ENCODE measurements around the gene ALOX5AP. TPM values are rescaled to one million over a fixed set of nuclear protein-coding genes. Genes with fewer than 3 reads are reported as not detected.
A peak's percentile ranks its signal among the peaks of the same experiment; 100 is the strongest.

Gene ALOX5AP
- total RNA-seq, 1 donor from 2014 or later = 5.7 TPM

GRCh38 chr13:30711375-30711774 lies 24.0 kb upstream of the ALOX5AP start:
- H3K27me3 ChIP-seq = no peaks in the 10 kb centered on the region
- H3K27ac ChIP-seq = no peak overlapping the region
- no peak overlapping the region for H3K4me3 ChIP-seq
- no peaks in the 10 kb centered on the region for H3K4me1 ChIP-seq
- DNase-seq (ENCODE audit: low spot score in 2 of 2) = peak in 1 of 2 donors; percentile 11
- H3K9me3 ChIP-seq = no peaks in the 10 kb centered on the region
- TF ChIP-seq, protein P1, sequence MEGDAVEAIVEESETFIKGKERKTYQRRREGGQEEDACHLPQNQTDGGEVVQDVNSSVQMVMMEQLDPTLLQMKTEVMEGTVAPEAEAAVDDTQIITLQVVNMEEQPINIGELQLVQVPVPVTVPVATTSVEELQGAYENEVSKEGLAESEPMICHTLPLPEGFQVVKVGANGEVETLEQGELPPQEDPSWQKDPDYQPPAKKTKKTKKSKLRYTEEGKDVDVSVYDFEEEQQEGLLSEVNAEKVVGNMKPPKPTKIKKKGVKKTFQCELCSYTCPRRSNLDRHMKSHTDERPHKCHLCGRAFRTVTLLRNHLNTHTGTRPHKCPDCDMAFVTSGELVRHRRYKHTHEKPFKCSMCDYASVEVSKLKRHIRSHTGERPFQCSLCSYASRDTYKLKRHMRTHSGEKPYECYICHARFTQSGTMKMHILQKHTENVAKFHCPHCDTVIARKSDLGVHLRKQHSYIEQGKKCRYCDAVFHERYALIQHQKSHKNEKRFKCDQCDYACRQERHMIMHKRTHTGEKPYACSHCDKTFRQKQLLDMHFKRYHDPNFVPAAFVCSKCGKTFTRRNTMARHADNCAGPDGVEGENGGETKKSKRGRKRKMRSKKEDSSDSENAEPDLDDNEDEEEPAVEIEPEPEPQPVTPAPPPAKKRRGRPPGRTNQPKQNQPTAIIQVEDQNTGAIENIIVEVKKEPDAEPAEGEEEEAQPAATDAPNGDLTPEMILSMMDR (IDR thresholded peaks at IDR 0.05) = no peak
- intact Hi-C loops (cut with DNase I) = no loop called here
- H3K36me3 ChIP-seq = no peaks in the 10 kb centered on the region

- Histone ChIP-seq H3K9me3 (no peaks in the 10 kb centered on the region), H3K27me3 (no peaks in the 10 kb centered on the region), H3K4me1 (no peaks in the 10 kb centered on the region), H3K4me3 (no peak overlapping the region), H3K27ac (no peak overlapping the region), H3K36me3 (no peaks in the 10 kb centered on the region)
- TF ChIP-seq, protein P1 (IDR thresholded peaks at IDR 0.05) = no peak
- intact Hi-C loops (cut with DNase I) = no loop called here
- peak in 1 of 2 donors; percentile 4 for DNase-seq (ENCODE audit: low spot score in 2 of 2)
Measured at GRCh38 chr13:30711837-30712236, 23.5 kb upstream of the ALOX5AP start.

- Histone ChIP-seq H3K4me1 (no peaks in the 10 kb centered on the region), H3K27me3 (no peaks in the 10 kb centered on the region), H3K27ac (peak overlapping the region in 1 of 2 donors; percentile 15), H3K4me3 (no peak overlapping the region), H3K9me3 (no peaks in the 10 kb centered on the region), H3K36me3 (no peaks in the 10 kb centered on the region)
- TF ChIP-seq, protein P1 (IDR thresholded peaks at IDR 0.05) = no peak
- peak; percentile 31 to 69 for DNase-seq (ENCODE audit: low spot score in 2 of 2)
- intact Hi-C loops (cut with DNase I) = no loop called here
Measured at GRCh38 chr13:30712536-30713532, 22.5 kb upstream of the ALOX5AP start.

DNA sequence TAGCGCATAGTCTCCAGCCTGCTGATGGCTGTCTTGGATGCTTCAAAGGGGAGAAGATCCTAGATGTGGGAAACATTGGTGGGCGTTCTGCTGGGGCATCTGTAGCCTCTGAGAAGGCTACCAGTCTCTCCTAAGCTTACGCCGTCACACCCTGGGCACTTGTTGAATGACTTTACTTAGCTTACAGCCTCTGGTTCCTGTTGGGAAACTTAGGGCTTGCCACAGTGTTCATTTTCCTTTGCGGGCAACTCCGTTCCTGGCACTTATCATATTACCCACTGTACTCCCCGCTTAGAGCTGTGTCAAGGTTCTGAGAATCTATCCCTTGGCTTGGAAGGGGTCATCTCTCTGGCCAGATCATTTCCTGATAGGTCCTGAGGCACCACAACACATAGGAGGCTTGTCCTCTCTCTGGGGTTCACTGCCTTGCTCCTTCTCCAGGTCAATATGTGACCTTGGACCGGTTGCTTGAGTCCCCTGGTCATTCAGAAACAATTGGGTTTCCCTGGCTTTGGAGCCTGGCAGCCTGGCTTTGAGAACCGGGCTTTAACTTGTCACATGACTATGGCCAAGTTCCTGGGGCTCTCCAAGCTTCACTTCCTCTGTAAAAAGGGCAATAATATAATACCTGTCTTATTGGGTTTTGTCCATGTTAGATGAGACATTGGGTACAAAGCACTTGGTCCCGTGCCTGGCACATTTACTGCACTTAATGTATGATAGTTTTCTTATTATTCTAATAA lies 20.5 kb upstream of the ALOX5AP start:
- intact Hi-C loops (cut with DNase I) = no loop called here
- H3K27ac ChIP-seq = no peak overlapping the region
- no peaks in the 10 kb centered on the region for H3K9me3 ChIP-seq
- no peaks in the 10 kb centered on the region for H3K4me1 ChIP-seq
- no peaks in the 10 kb centered on the region for H3K27me3 ChIP-seq
- H3K4me3 ChIP-seq = no peak overlapping the region
- TF ChIP-seq, protein P1 (IDR thresholded peaks at IDR 0.05) = no peak
- no peaks in the 10 kb centered on the region for H3K36me3 ChIP-seq
- peak in 1 of 2 donors; percentile 66 for DNase-seq (ENCODE audit: low spot score in 2 of 2)

DNA sequence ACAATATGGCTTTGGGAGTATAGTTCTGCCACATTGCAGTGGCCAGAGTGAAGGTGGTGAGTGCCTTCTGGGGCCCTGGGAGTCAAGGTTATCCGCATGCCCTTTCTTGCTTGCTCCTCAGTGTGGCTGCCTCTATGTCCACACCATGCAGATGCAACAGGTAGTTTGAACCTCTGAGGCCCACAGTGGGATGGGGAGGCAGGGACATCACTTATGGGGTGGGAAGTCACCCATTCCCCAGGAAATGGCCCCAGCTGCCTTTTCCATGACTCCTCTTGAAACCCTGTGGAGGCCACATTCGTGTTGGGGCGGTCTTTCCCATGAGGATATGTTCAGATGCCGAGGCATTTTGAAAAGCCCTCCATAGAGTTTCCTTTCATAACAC lies 20.0 kb upstream of the ALOX5AP start:
- TF ChIP-seq, protein P1 (IDR thresholded peaks at IDR 0.05) = no peak

More for the DNA sequence above, 20.0 kb upstream of the ALOX5AP start:
- Histone ChIP-seq H3K27ac (no peak overlapping the region), H3K4me1 (no peaks in the 10 kb centered on the region), H3K9me3 (no peaks in the 10 kb centered on the region), H3K36me3 (no peaks in the 10 kb centered on the region), H3K4me3 (no peak overlapping the region), H3K27me3 (no peaks in the 10 kb centered on the region)
- peak in 1 of 2 donors; percentile 52 for DNase-seq (ENCODE audit: low spot score in 2 of 2)
- intact Hi-C loops (cut with DNase I) = no loop called here
